Stimulated activated CD8-positive, alpha-beta memory T cell treated with anti-CD3 and anti-CD28 coated beads, Interleukin-2, amount 100 ng/mL, for 1 hour (primary cell): ENCODE data around the gene AGL.
"Not testable (repeated sequence)": the region's sequence is repeated elsewhere in the genome, so short reads cannot be mapped to it uniquely, and the experiment has no call there.

Experiments used
- DNase-seq, 2 donors: peaks; one replicate each; pipeline ENCODE4 v3.0.0-alpha.2; 2020; ENCODE audit warnings: low read depth in 2 of 2

AGL gene

DNA sequence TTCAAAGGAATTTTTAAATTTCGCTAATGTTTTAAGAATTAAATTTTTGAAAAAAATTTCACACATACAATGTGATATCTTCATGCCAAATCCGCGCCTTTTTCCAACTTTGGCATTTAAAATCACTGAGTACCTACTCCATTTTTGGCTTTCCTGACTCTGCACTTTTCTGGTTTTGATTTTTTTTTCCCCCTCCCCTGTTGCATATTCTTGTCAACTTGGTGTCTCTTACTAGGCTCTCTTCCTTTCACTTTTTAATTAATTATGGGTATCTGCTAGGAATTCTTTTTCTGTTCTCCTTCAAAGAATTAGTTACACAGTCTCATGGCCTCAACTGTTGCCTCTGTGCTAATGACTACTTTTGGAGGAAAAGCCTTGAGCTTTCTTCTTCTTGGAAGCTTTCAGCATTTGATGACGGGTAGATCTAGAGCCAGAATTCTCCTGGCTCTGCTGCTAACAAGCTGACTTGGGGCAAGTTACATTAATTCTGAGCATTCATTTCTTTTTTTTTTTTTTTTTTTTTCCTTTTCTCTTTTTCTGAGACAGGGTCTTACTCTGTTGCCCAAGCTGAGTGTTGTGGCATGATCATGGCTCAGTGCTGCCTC, 1.8 kb downstream of the AGL start:
- no peak for DNase-seq

DNA sequence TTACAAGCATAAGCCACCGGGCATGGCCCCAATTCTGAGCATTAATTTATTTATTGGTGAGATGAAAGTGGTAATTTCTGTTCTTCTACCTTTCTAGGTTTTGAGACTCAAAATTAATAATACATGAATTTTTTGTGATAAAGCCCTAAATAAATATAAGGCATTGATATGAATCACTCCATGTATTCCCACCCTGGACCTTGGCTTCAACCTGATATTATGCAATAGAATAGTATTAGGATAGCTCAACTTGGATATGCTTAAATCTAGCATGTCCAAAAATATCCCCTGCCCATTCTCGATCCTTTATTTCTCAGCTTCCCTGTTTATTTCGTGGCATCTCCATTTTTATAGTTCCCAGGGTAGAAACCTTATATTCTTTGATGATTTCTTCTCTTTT, 2.5 kb downstream of the AGL start:
- no peak for DNase-seq

DNA sequence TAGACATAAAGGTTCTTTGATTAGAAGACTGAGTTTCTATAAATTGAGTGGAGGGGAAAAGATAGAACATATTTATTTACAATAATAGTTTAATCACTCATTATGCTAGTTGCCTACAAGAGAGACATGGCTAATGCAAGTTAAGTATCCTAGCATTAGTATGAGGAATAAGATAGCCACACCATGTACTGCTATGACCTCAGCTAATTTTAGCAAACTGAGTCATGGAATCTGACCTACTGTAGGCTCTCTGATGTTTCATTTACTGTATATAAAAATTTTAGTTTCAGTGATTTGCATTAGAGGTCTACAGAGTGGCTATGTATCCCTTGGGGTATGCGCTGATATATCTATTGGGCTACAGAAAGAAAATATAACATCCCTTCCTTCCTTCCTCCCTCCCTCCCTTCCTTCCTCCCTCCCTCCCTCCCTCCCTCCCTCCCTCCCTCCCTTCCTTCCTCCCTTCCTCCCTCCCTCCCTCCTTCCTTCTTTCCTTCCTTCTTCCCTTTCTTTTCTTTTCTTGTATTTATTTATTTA, 5.8 kb downstream of the AGL start:
- DNase-seq: no peak

DNA sequence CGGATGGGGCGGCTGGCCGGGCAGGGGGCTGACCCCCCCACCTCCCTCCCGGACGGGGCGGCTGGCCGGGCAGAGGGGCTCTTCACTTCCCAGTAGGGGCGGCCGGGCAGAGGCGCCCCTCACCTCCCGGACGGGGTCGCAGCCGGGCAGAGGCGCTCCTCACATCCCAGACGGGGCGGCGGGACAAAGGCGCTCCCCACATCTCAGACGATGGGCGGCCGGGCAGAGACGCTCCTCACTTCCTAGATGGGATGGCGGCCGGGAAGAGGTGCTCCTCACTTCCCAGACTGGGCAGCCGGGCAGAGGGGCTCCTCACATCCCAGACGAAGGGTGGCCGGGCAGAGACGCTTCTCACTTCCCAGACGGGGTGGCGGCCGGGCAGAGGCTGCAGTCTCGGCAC, 6.9 kb downstream of the AGL start:
- DNase-seq: not testable (repeated sequence)

DNA sequence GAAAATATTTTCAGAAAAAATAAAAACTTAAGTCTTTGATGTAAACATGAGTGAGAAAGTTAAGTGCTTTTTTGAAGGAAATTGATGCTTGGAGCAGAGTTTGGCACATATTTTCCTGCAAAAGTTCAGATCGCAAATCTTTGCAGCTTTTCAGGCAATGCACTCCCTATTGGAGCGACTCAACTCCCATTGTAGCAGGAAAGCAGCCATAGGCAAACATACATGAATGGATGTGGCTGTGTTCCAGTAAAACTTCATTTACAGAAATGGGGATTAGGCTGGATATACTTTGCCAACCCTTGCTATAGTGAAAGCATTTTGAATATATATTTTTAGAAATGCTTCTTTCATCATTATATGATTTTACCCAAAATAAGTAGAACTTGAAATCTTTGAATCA, 8.1 kb downstream of the AGL start:
- DNase-seq: no peak

DNA sequence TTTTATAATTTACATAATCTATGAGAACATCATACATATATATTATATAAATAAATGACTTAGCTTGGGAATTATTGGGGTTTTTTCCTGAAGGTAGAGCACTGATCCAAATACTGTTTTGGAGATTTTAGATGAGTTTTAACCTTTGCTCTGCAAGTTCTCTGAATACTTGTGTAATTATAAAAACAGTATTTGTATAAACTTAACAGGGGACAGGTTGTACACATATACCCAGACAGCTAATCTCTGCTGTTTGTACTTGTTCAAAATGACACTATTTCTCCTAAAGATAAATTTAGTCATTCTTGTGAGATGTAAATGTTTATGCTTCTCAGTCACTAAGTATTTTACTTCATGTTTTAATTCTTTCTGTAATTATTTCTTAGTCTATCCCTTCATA, 8.7 kb downstream of the AGL start:
- no peak for DNase-seq

DNA sequence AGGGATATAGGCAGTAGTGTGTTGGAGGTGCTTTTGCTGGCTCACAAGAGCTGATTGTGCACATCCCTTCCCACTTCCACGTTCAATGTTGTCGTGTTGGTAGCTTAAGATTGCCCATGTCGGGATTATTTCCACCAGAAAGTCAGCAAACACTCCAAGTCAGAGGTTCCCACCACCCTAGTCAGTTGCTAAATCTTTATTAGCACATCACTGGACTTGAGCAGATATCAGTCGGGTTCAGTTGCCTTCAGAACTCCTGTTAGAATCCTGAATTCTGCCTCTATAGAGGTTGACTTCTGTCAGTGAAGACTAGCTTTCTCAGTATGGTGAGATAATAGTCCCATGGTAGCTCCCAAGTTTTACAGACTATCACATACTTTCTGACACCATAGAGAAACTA, 10.5 kb downstream of the AGL start:
- DNase-seq: no peak

DNA sequence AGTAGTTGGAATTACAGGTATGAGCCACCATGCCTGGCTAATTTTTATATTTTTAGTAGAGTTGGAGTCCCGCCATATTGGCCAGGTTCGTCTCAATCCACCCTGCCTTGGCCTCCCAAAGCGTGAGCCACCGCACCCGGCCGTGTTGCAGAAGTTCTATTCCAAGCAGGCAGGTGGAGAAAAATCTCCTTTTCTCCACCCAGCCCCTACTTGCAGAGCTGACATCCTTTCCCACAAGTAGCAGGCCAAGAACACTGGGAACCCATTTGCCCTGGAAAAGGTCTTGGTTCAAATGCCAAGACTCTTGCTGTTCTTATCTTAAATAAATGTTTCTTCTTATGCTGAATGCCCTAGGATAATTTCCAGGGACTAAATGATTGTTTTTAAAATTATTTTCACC, 17.5 kb downstream of the AGL start:
- no peak for DNase-seq

DNA sequence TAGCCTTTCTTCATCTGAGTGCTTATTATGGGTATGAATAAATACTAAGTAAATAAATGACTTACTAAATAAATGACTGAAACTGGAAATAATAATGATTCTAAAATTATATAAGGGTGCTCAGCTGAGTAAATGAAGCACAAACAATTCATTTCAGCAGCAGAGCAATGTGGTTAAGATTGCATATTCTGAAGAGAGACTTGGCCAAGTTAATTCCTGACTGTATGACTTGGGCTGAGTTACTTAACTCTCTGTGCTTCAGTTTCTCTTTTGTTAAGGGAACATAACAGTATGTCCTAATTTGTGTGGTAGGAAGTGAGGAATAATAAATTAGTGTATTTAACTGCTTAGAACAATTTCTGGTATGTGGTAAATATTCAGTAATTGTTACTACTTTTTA, 19.1 kb downstream of the AGL start:
- no peak for DNase-seq

DNA sequence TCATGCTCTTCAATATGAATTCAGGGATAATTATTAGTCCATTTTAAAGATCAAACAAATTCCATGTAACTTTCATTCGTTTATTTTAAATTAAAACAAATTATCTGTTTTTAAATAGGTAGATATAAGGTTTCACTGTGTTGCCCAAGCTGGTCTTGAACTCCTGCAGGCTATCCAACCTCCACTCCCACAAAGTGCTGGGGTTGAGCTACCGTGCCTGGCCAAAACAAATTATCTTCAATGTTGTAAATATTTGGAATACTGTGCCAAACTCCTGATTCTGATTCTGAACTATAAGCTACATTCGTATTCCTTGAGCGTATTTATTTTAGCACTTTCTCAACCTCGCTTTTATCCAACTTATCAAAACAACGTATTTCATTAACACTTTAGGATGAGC, 19.6 kb downstream of the AGL start:
- no peak for DNase-seq

DNA sequence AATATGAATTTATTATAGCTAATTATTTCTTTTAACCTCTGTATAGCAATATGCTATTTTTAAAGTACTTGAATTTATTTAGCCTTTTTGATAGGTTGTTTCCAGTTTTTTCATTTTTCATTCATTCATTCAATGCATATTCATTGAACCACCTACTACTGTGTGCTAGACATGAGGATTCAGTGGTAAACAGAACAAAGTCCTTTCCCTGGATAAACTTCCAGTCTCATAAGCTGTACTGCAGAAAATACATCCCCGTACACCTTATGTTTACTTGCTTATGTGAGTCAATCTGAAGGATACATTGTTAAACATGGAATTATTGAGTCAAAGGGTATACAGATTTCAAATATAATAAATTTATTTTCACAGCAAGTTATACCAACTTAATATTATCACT, 21.9 kb downstream of the AGL start:
- no peak for DNase-seq

DNA sequence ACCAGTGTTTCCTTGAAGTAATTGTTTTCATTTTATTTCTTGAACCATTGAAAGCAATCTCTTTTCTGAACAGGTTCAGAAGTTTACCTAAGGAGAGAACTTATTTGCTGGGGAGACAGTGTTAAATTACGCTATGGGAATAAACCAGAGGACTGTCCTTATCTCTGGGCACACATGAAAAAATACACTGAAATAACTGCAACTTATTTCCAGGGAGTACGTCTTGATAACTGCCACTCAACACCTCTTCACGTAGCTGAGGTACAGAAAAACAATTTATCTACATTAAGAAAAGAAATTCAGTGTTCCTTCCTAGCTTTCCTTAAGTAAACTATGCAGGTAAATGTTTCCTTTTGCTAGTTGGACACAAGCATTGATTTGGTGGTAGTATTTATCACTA, 27.4 kb downstream of the AGL start:
- DNase-seq: no peak

DNA sequence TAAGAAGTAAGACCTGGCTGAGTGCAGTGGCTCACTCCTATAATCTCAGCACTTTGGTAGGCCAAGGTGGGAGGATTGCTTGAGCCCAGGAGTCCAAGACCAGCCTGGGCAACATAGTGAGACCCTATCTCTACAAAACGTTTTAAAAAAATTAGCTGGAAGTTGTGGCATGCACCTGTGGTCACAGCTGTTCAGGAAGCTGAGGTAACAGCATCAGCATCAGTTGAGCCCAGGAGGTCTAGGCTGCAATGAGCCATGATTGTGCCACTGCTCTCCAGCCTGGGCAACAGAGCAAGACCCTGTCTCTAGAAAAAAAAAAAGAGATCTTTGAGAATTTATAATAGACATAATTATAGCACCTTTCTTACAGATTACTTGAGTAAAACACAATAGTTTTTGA, 36.0 kb downstream of the AGL start:
- DNase-seq: no peak

DNA sequence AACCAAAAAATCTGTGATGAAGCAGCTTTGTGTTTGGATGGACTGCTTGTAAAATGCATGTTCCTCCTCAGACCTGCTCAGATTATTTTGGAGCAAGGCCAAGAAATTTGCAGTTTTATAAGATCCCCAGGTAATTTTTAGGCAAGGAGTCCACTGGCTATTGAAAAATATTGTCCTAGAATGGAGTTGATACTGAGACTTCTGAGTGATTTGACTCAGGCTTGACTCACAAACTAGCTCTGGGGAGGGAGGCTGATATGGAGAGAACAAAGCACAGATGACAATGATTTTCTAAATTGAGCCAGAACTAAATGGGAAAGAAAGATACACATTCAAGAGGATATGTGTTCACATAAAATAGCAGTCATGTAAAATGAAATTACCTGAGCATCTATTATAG, 36.7 kb downstream of the AGL start:
- no peak for DNase-seq

DNA sequence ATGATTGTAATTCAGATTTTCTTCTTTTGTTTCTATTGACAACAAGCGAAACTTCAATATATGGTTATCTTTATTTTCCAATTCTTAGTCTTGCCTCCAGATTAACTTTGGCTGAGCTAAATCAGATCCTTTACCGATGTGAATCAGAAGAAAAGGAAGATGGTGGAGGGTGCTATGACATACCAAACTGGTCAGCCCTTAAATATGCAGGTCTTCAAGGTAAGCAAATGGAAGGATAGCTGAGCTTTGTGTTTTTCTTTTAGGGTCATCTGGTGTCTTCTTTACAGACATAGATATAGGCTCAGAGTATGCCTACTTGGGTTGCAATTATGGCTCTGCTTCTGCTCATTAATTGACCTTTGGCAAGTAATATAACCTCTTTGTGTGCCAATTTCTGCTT, 37.7 kb downstream of the AGL start:
- DNase-seq: no peak

DNA sequence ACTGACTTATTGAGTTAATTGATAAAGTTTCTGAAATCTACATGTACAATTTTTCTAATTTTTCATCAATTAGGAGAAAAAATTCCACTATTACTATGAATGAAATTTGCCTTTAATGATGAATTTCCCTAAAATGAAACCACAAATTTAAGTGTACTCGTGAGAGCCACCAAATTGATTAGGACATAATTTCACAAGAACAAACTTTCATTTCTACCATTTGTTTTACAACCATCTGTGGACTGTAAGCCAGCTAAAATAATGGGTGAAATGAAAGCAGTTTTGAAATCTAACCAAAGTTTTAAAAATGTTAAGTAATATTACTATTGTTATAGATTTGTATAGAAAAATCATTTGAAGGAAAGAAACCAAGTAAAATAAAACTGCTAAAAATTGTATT, 41.8 kb downstream of the AGL start:
- no peak for DNase-seq

DNA sequence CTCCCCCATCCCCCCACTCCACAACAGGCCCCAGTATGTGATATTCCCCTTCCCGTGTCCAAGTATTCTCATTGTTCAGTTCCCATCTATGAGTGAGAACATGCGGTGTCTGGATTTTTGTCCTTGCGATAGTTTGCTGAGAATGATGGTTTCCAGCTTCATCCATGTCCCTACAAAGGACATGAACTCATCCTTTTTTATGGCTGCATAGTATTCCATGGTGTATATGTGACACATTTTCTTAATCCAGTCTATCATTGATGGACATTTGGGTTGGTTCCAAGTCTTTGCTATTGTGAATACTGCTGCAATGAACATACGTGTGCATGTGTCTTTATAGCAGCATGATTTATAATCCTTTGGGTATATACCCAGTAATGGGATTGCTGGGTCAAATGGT, 53.1 kb downstream of the AGL start:
- not testable (repeated sequence) for DNase-seq

DNA sequence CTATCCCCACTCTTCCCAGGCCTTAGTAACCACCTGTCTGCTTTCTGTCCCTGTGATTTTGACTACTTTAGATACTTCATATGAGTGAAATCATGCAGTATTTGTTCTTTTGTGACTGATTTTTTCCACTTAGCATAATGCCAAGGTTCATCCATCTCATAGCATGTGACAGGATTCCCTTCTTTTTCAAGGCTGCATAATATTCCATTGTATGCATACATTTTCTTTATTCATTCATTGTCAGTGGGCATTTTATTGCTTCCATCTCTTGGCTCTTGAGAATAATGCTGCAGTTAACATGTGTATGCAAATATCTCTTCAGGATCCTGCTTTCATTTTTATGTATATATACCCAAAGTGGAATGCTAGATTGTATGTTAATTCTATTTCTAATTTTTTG, 56.4 kb downstream of the AGL start:
- no peak for DNase-seq

DNA sequence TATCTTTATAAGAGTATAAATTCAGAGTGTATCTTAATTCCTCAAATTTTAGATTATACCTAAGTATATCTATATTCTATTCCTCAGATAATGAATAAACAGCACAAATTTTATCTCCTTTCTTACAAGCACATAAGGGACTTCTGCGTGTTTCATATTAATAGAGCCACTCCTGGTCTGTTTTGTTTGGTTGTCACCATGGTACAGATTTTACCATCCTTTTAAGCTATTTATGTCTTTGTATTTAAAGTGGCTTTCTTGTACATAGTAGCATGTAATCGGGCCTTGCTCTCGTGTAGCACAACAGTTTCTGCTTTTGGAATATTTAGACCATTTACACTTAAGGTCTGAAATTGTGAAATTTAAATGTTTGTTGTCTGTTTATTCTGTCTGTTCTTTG, 67.1 kb downstream of the AGL start:
- DNase-seq: no peak

DNA sequence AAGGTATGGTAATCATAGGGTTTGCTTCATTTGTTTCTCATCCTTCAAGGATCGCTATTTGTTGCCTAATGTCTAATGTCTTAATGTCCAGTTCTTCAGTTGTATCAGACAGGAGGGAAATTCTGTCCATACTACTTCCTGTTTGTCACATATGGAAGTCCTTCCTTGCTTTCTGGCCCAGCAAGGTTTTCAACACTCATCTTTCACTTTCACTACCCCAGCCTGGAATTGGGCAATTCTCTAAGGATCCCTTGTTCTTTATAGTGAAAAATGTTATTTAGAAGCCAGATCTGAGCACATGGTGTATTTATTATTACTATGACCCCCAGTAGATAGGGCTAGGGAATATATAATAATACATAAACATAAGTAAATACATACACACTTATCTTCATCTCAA, 69.1 kb downstream of the AGL start:
- no peak for DNase-seq

DNA sequence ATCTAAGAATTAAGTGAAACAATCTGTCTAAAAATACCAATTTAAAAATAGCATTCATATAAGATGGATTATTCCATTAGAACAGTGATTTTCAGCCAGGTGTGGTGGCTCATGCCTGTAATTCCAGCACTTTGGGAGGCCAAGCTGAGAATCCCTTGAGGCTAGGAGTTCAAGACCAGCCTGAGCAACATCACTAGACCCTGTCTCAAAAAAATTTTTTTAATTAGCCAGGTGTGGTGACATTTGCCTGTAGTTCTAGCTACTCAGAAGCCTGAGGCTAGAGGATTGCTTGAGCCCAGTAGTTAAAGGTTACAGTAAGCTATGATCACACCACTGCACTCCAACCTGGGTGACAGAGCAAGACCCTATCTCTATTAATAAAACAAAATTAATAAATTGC, 84.6 kb downstream of the AGL start:
- no peak for DNase-seq

DNA sequence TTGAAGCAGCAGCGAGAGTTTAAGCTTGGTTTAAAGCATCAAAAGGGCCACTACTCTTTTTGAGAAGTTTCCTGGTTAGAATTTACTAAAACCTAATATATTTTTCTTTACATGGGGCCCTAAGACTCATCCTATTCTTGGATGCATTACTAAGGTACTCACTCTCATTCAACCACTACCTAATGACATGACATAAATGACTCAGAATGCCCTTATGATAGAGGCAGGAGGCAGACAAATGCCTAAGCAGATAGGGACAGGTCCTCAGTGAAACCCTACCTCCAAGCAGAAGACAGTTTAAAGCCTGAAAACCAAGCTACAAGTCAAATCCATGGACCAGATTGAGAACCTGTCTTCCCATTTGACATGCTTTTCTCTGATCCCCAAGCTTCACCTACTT, 85.4 kb downstream of the AGL start:
- DNase-seq: no peak

DNA sequence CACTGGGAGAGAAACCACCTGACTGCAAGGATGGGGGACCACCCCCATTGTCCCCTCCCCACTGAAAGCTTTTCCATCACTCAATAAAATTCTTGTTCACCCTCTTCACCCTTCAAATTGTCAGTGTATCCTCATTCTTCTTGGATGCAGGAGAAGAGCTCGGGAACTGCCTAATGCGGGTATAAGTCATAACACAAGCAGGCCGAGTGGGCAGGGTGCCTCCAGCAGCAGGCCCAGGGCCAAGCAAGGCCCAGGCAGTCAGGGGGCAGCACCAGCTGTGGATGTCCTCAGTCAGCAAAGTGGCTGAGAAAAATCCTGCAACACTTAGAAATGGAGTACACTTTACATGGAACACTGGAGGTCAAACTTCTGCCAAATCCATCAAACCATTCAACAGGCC, 85.9 kb downstream of the AGL start:
- no peak for DNase-seq

DNA sequence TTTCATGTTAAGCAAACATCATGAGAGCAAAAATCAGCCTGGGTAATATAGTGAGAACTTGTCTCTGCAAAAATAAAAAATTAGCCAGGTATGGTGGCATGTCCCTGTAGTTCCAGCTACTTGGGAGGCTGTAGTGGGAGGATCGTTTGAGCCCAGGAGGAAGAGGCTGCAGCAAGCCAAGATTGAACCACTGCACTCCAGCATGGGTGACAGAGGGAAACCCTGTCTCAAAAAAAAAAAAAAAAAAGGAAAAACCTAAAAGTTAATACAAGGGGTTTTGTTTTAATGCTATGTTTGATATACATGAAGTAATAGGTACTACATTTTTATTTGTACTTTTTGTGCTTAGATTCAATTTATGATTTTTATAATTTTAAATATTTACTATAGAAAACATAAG, 92.6 kb downstream of the AGL start:
- no peak for DNase-seq
